ENCODE measurements around the gene EML3. TPM values are rescaled to one million over a fixed set of nuclear protein-coding genes. Genes with fewer than 3 reads are reported as not detected.

EML3 gene
- total and polyA plus RNA-seq, 2 of the 13 experiments (the other 11 are each of a cell fraction or from before 2014, with no cell fraction given), result 10.6 to 12.3 TPM

- TF ChIP-seq NPAS2 (CRISPR knock-in tag; IDR thresholded peaks at IDR 0.05; ENCODE audit: borderline replicate concordance) (no peak), ZNF629 (CRISPR knock-in tag; conservative IDR thresholded peaks at IDR 0.05) (no peak), ZKSCAN8 (CRISPR knock-in tag; IDR thresholded peaks at IDR 0.05; ENCODE audit: borderline replicate concordance) (peak; percentile 68; the same call in 1 of the 2 replicates), ZNF615 (CRISPR knock-in tag; IDR thresholded peaks at IDR 0.05; ENCODE audit: borderline replicate concordance) (peak; percentile 66; the same call in 1 of the 2 replicates), REST (IDR thresholded peaks at IDR 0.05; ENCODE audit: borderline replicate concordance in 1 of 2, low read depth in 1 of 2, low read length in 2 of 2) (peak in 1 of 2 experiments; percentile 80; a peak in 1 of 4 replicates), NCOA1 (CRISPR knock-in tag; IDR thresholded peaks at IDR 0.05) (no peak), SNAI1 (CRISPR knock-in tag; IDR thresholded peaks at IDR 0.05; ENCODE audit: borderline replicate concordance) (no peak), RAD51 (IDR thresholded peaks at IDR 0.05; ENCODE audit: borderline replicate concordance) (no peak), NCOA5 (CRISPR knock-in tag; IDR thresholded peaks at IDR 0.05) (no peak), ZNF205 (CRISPR knock-in tag; IDR thresholded peaks at IDR 0.05) (no peak; the same call in 1 of the 2 replicates), KLF12 (CRISPR knock-in tag; IDR thresholded peaks at IDR 0.05; ENCODE audit: borderline replicate concordance) (peak; percentile 80; the same call in 1 of the 2 replicates), ZNF761 (CRISPR knock-in tag; conservative IDR thresholded peaks at IDR 0.05) (no peak; the same call in 1 of the 2 replicates), SALL2 (CRISPR knock-in tag; IDR thresholded peaks at IDR 0.05) (no peak), ONECUT2 (CRISPR knock-in tag; IDR thresholded peaks at IDR 0.05) (no peak), STAG1 (CRISPR knock-in tag; IDR thresholded peaks at IDR 0.05) (no peak), ZNF782 (CRISPR knock-in tag; IDR thresholded peaks at IDR 0.05; ENCODE audit: borderline replicate concordance) (no peak; the same call in 1 of the 2 replicates), CREM (IDR thresholded peaks at IDR 0.05) (peak; percentile 42; the same call in 1 of the 2 replicates), CREM (CRISPR knock-in tag; IDR thresholded peaks at IDR 0.05) (no peak), ZNF280D (CRISPR knock-in tag; IDR thresholded peaks at IDR 0.05) (no peak; the same call in 1 of the 2 replicates)
Measured at GRCh38 chr11:62573592-62574362, 38.8 kb downstream of the EML3 start, which contains the start of gene EEF1G (continued).

All from HepG2 (cell line).